NCI-H128 (cell line): ENCODE results near the gene RANBP3.

Experiments
- DNase-seq: peaks from one replicate; lab custom pipeline; 2025; ENCODE audit not compliant: unreplicated experiment; lab: John Stamatoyannopoulos, UW

Gene RANBP3

DNA sequence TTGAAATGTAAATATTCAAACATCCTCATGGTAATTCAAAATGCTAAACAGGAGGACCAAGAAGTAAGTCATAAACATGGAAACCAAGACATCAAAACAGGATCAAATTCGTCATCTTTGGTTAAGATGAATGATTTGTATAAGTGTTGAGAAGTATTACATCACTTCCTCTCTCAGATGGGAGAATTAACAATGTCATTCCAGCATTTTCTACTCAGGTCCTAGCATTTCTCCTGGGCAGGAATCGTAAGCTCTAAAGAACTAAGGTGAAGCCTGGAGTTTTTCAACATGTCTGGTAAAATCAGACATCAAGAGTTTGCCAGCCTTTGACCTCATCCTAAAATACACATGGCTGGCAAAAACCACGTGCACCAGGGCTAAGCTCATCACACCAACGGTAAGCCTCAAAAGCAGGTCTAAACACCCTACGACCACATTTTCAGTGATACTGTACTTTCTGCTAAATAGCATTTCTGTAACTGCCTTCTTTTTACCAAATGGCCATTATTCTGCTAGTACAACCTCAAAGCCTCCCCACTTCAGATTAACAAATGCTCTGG, 24.8 kb downstream of the RANBP3 start:
- DNase-seq: no peak

DNA sequence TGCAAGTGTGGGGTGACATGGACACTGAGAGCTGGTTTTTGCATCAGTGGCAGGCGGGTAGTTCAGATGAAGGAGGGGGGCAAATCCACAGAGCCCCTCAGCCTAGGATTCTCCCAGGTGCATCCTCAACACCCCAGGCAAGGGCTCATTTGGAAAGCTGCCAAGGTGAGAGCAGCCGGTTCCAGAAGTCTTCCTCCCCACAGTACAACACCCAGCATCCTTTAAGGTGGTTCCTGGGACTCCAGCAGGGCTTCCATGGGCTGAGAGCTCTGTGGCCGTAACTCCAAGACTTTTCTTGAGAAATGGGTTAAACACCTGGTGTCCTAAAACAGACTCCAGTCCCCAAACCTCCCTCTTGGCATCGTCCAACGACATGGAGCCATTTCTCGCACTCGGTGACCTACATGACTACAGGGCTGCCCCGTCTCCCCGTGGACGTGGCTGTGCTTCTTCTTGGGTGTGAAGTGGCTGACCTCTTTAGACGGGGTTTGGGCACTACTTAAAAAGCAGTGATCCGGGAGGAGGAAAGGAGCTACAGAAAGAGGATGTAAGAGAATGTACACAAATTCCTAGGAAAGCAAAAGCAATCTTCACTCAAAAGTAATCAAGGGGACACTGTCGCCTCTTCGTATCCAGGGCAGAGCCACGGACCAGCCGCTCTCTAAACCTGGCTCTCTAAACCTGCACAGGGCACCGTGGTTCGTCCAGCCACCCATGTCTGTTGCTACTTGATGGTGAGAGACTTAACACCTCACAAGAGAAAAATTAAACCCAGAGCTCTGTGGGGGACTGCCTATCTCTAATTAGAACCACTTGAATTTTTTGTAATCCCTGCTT, 25.5 kb downstream of the RANBP3 start:
- DNase-seq: no peak

DNA sequence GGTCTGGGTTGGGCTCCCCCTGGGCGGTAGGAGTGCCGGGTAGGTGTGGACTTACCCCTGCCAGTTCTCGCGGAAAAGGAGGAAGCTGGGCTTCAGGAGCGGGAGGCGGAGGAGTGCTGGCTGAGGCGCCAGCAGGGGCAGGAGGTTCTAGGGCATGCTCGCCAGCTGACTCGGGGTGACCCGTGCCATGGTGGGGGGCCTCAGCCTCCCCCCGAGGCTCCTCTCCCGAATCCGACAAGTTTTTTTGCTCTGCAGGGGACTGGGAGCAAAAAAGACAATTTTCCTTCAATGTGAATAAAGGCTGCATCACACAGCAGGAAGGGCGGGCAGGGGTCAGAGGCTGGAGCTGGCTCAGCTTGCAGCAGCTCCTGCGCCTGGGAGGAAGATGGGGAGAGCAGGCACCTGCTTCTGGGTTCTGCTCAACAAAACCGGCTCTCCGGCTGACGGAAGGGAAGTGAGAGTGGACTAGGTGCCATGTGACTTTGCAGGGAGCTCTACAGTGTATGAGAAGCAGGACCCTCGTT, 26.5 kb downstream of the RANBP3 start:
- DNase-seq: no peak

DNA sequence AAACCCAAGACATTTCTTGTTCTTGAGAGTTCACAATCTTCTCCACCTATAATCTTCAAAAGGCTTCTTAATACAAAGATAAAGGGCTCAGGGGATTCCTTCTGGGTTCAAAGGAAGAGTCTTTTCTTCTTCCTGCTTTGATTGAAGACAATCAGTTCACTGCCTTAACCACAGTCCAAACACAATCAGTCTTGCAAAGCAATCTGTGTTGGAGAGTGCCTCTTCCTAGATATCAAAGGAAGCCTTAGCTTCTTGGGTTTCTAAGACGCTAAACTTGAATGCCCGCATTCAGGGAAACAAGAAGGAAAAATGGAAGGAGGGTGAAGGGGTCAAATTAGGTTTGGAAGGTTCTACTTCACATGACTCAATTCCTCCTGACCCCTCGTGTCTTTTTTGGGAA, 27.2 kb downstream of the RANBP3 start:
- no peak for DNase-seq

DNA sequence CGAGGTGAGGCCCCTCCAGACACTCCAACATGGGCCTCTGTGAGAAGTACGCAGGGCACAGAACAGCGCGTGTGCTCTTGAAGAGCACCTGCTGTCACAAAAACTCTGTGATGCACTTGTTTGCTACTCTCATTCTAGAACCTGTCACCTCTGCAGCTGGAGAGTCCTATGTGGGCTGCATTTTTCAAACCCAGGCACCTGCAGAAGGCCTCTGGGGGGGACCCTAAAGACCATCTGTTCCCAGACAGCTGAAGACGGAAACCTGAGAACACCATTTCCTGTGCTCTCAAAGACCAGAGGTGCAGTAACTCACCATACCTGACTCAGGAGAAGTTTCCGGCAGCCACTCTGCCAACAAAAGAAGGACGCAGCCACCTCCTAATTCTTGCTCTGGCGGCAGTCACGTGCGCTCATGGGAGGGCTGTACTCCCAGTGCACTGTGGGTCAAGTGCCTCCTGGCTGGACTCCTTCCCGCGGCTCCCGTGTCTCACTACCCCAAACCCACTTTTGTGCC, 28.1 kb downstream of the RANBP3 start:
- peak; percentile 40 for DNase-seq

DNA sequence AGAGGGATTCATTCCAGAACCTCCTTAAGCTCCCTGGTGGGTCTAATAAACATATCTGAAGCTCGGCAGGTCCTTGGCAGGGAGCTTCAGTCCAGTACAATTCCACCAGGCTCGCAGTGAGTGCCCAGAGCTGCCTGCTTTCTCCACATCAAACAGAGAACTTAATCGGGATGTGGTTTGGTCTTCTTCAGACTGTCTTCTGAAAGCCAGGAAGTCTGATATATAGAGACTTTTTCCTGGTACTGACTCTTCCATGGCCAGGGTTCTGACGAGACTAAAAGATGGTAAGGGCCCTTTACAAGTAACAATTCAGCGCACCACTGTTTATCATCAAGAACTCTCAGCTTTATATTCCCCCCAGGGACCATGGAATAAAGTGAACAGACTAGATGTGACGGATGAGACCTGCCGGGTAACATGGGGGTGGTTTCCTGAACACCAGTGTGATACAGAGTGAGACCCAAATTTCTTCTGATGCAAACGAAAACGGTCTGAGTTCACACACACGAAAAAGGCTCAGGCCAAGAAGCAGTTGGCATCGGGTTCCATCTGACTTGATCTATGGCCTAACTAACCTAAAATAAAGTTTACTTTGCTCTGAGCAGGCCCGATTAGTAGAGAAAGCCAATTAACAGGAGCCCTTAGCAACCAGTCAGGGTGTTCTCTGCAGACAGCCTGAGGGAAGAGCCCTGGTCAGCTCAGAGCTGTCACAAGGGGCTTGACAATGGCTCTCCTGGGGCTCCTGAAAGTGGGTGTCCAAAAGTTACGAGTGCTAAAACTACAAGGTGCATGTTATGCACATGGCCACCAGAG, 29.0 kb downstream of the RANBP3 start:
- DNase-seq: no peak

DNA sequence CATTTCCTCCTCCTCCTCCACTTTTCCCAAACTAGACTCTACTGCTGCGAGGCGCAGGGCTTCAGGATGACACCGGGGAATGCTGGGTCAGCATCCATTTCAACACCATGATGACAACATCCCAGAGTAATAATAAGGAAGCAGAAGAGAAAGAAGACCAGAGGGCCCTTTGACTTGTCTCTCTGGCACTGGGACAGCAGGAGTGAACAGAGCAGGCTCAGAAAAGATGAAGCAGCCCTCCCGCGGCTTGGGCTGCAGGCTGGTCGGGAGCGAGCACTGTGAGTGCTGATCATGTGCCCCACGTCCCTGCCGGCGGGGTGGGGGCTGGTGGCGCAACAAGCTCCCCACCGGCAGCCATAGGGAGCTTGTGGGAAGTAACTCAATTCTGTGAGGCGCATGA, 30.5 kb downstream of the RANBP3 start:
- no peak for DNase-seq

DNA sequence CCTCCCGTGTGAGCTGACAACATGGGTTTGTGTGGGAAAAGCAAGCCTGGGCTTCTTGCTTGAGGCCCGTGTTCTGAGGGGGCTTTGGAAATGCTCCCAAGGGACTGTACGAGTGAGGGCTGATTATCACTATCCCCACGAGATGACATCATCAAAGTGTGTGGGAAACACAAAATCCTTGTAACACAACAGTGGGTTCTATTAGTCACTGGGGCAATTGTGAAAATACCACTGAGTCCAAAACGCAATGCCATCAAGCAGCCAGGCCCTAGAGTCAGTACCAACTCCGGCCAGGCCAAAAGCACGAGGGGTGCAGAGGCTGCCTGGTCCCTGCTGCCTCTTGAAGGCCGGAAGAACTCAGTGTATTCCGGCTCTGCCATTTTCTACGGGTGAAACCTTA, 34.3 kb downstream of the RANBP3 start:
- no peak for DNase-seq

DNA sequence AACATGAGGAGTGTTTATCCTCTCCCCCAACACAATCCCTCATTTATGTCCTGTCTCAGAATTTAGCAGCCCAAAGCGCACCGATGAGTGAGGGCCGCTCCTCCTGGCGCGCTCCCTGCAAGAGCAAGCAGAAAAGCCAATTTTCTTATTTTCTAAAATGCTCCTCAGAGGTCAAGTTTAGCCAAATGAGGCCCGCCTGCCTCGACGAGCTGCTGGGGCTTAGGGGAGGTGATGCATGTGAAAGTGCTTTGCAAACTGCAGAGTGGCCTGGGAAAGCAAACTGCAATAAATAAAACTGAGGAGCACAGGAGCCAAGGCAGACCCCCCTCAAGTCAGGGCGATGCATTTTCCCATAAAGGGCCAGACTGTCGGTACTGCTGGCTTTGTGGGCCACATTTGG, 34.9 kb downstream of the RANBP3 start:
- no peak for DNase-seq

DNA sequence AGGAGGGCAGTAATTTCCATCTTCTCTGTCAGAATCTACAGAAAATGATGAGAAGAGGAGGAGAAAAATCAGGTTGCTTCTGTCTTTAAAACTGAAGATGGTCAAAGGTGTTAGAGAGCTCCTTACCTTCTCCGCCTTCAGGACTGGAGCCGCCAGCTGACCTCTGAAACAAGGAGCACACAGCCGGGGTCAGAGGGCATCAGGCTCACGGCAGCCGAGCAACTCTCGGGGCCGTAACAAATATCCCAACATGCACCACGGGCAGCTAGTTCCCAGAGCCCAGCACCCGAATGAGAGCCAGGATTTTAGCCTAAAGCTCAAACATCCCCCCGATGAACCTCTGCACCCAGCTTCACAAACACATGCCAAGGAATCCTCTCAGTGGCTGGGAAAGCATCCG, 36.3 kb downstream of the RANBP3 start:
- no peak for DNase-seq

DNA sequence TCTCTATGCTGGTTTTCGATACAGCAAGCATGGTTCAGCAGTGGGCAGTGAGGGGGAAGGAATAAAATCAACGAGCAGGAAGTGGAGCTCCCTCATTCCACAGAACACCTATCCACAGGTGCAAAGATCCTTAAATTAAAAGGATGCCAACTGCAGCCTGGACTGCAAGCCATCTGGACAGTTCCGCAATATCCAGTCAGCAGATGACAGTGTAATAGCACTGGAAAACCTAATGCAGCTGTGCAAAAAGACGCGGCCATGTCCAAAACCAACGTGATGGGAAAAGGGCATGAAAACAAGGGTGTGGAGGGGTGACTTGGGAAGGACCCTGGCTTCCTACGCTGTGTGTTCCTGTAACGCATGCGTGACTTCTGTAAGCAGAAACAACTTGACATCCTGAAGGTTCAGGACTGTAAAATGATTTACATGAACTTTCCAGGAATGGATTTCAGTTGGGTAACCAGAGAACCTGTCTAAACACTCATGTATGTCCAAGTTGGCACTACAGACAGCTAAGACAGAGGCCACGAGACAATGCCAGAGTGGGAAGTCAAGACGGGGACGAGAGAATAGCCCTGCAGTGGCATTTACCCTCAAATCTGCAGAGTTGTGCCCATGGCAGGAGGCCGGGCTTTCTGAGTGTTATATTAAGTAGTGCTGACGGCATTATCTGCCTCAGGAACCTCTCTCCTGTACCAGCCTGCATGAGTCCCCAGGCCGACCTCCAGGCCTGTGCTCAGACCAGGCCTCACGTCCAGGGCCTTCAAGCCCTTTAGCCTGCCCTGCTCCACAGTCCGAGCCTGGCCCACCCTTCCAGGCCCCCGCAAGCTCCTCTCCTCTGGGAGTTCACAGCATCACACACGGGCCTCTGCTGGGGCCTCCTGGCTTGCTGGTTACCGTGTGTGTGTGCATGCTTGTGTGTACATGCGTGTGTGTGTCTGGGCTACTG, 37.4 kb downstream of the RANBP3 start:
- DNase-seq: no peak

DNA sequence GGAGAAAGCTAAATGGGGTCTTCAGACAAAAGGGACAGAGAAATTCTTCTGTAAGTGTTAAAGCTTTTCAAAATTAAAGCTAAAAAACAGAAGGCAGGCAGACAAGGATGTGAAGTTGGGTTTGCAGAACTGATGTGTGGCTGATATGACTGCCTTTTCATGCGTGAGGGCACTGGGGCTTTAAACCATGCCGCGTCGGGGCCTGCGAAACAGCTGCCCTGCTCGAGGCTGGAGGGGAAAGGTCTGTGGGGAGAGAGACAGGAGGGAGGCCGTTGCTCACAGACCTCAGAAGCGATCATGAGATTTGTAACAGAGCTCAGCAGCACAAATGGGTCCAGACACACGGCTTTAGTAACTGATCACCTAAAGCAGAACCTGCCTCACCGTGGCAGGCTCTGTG, 40.4 kb downstream of the RANBP3 start:
- DNase-seq: no peak

DNA sequence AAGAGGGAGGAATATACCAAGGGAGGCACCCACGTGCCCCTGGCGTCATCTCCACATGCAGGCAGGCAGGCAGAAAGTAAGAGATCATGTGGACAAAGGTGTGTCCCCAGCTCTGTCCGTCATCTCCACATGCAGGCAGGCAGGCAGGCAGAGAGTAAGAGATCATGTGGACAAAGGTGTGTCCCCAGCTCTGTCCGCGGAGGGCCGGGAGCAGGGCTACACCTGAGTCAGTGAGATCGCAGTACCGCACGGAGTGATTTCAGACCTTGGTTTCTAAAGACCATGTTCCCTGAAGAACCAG, 41.7 kb downstream of the RANBP3 start:
- no peak for DNase-seq

DNA sequence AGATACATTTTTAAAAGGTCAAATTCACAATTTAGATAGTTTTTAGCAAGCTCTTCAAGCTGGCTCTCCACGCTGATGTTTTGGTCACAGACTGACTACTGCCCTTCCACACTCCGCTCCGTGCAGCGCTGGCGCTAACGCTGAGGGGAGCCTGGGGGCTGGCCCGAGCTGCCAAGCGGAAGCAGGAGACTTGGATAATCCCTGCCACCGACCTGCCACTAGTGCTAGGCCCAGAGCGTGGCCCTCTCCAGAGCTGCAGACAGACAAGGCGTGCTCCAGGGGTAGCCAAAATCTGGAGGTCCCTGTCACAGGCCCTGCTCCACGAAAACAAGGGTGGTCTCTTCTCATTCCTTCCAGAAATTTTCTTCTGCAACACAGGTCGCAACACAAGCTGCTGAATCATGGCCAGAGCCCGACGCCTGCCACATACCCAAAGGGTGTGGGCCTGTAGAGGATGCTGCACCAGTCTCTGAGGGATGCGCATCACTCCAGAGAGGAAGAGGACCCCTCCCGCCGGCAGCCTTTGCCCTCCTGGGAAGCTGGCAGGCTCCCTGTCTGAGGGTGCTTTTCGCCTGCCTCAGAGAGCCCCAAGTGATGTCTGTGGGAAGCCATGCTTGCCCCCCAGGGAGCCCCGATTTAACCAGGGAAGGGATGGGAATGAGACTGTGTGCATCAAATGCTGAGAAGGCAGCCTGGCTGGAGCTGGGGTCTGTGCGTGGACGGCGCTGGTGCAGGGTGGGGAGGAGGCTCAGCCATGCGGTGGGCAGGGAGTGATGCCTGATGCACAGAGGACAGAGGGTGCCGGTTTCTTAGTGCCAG, 42.3 kb downstream of the RANBP3 start:
- DNase-seq: no peak

DNA sequence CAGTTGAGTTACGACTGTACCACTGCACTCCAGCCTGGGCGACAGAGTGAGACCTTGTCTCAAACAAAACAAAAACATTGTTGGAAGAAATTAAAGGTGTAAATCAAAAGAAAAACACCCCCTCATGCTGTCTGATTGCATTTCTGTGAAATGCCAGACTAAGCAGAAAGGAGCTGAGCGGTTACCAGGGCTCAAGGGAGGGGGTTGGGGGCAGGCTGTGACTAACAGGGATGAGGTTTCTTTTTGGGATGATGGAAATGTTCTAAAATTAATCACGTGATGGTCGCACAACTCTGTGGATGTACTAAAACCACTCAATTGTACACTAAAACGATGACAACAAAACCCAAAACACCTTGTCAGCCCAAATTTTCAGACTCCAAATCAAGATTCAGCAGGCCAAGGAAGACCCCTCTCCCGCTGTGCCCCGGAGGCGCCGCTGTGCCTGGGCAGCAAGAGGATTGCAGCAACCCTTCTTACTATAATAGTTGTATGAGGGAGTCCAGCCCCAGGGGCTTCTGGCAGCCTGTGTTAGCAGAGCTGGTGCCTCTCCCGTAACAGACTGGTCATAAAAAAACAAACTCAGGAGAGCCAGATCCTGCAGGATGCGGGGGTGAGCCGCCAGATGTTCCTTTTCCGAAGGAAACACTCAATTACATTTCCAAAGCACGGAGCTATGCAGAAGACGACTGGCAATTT, 43.0 kb downstream of the RANBP3 start:
- no peak for DNase-seq

DNA sequence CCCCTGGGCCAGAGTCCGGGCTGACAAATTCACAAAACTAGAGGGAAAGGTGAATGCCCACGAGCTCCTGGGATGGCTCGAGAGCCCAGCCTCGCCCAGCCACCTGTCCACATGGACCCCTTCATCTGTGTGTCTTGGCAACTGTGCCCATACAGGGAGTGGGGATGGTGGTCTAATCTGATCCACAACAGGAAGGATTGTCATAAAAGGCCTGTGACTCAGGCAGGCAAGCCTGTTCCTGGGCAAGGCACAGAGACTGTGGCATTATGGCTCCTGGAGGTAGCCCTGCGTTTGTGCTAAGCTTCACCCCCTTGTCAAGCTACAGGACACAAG, 43.9 kb downstream of the RANBP3 start:
- DNase-seq: no peak

DNA sequence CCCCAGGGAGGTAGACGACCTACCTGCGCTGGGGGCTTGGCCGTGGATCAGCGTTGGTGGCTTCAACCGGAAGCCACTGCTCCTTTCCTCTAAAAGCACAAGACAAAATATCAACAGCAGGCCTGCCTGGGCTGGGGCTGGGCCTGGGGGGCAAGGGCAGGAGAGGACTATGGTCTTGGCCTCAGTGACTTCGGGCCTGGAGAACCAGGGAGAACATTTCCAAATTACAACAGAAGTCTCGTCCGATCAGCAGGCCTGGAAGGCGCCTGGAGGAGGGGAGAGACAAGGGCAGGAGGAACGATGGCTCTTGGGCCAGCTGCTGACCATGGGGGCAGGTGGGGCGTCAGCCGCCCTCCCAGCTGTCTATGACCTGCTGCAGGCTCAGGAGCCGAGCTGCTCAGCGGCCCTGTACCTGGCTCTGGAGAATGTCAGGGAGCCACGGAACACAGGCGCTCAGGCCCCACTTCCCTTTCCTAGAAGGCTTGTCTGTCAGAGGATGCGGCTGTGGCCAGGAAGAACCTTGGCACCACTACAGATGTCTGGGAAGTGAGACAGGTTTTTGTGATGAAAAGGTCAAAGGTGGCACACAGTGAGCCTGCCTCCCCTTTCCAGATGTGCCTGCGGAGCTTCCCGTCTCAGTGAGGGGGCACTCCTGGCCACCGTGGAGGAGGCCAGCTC, 44.4 kb downstream of the RANBP3 start:
- no peak for DNase-seq

DNA sequence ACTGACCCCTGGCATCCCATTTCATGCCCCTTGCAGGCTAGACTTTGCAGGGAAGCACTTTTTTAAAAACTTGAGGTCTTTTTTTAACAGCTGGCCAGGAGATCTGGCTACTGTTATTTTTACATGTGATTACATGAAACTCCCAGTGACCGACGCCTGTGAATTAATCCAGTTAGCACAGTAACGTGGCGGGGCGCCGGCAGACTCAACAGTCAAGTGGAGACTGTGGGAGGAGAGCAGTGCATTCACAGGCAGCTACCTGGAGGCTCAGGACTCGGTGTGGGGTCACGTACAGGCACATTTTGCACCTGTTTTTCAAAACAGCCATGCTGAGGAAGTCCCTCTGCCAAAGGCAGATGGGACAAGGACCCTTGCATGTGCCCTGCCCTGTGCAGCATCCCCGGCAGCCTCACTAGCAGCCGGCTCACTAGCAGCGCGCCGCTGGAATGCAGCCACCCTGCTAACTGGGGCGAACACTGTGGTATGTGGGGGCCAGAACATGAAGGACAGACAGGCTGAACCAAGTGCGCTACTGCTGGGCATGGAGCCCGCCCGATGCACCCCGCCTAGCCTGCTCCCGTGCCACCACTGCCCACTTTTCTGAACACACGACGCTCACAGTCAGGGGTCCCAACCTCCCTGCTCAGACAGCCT, 45.2 kb downstream of the RANBP3 start:
- no peak for DNase-seq
